A673 (cell line): ENCODE data around the gene ZBTB12. TPM values are rescaled to one million over a fixed set of nuclear protein-coding genes. Genes with fewer than 3 reads are reported as not detected.

Experiments used
- BruUV-seq: library from RNA; stranded (reverse); fragments of 400-500 nt; replicated peaks from 2 replicates; lab custom pipeline; 2021; lab: Mats Ljungman, UMichigan
- CTCF ChIA-PET: fragments of 300-600 bp; sonication (Branson Sonifier 250); formaldehyde crosslinking; loops from one replicate; lab custom pipeline; 2022; ENCODE audit warnings: antibody characterized with exemption; lab: Charles Lee
- POLR2A ChIA-PET: fragments of 300-600 bp; sonication (Branson Sonifier 250); formaldehyde crosslinking; loops from one replicate; lab custom pipeline; 2022; ENCODE audit warnings: antibody characterized with exemption; ENCODE audit not compliant: low non-redundant PET; lab: Charles Lee
- DNase-seq: peaks from one replicate; pipeline ENCODE4 v3.0.0-alpha.2; 2015; ENCODE audit warnings: low spot score
- H3K27ac ChIP-seq: fragments of 200-600 bp; sonication (generic); 2 replicates; pipeline ENCODE4 v1.5.1; 2016; ENCODE audit warnings: mixed run types, low read depth, mild to moderate bottlenecking, mixed read lengths, antibody characterized with exemption, low read length; ENCODE audit not compliant: poor library complexity, severe bottlenecking
- H3K27me3 ChIP-seq: fragments of 200-600 bp; sonication (generic); replicated peaks from 2 replicates; pipeline ENCODE4 v1.6.1; 2017; ENCODE audit warnings: mixed run types, low read depth, mild to moderate bottlenecking, mixed read lengths, antibody characterized with exemption, low read length; ENCODE audit not compliant: insufficient read depth, poor library complexity
- H3K36me3 ChIP-seq: fragments of 200-600 bp; sonication (generic); 2 replicates; pipeline ENCODE4 v1.6.1; 2016; ENCODE audit warnings: mixed run types, mild to moderate bottlenecking, mixed read lengths, antibody characterized with exemption, low read length; ENCODE audit not compliant: insufficient read depth, poor library complexity, severe bottlenecking
- H3K4me1 ChIP-seq: fragments of 200-600 bp; sonication (generic); 2 replicates; pipeline ENCODE4 v1.6.1; 2017; ENCODE audit warnings: mixed run types, mild to moderate bottlenecking, mixed read lengths, antibody characterized with exemption, low read length; ENCODE audit not compliant: insufficient read depth, poor library complexity, severe bottlenecking
- H3K4me3 ChIP-seq: fragments of 200-600 bp; sonication (generic); 2 replicates; pipeline ENCODE4 v1.5.1; 2016; ENCODE audit warnings: low read depth, mixed run types, mild to moderate bottlenecking, mixed read lengths, low read length; ENCODE audit not compliant: poor library complexity, severe bottlenecking
- H3K9me3 ChIP-seq: fragments of 200-600 bp; sonication (generic); 2 replicates; pipeline ENCODE4 v1.6.1; 2016; ENCODE audit warnings: mixed run types, low read depth, mild to moderate bottlenecking, mixed read lengths, antibody characterized with exemption, low read length; ENCODE audit not compliant: poor library complexity, severe bottlenecking
- EZH2 ChIP-seq: fragments of 200-600 bp; sonication (generic); IDR thresholded peaks from 2 replicates; pipeline ENCODE4 v1.6.1; 2017; ENCODE audit warnings: borderline replicate concordance, low read depth, mild to moderate bottlenecking, mixed read lengths, antibody characterized with exemption, low read length; ENCODE audit not compliant: poor library complexity, severe bottlenecking
- intact Hi-C: fragments of 100-400 bp; cut with micrococcal nuclease; formaldehyde crosslinking; loops from one replicate; pipeline ENCODE4 v1.10.0; 2022; ENCODE audit not compliant: unreplicated experiment
- total RNA-seq: library from RNA; stranded (reverse); gene quantifications from 2 replicates; pipeline ENCODE4 v1.2.3, GENCODE V29; 2021
- TF ChIP-seq, protein P1 (sequence below): fragments of 300-800, 200-600 bp; sonication (generic); conservative IDR thresholded peaks from 2 replicates; pipeline ENCODE4 v1.5.1; 2017; ENCODE audit warnings: low read depth, mild to moderate bottlenecking, antibody characterized with exemption, low read length, moderate library complexity, mixed read lengths

Gene ZBTB12
- total RNA-seq, 1 experiment from 2014 or later = 21.3 TPM

- intact Hi-C loops = no loop called here
- Histone ChIP-seq H3K4me1 (no peaks in the 10 kb centered on the region), H3K36me3 (peaks cover 85% of the 10 kb centered on the region), H3K27ac (no peak overlapping the region), H3K9me3 (no peaks in the 10 kb centered on the region), H3K4me3 (no peak overlapping the region), H3K27me3 (no peaks in the 10 kb centered on the region)
- no TSS peak for BruUV-seq
- no peak for DNase-seq
- no peak for TF ChIP-seq EZH2
- TF ChIP-seq, protein P1, sequence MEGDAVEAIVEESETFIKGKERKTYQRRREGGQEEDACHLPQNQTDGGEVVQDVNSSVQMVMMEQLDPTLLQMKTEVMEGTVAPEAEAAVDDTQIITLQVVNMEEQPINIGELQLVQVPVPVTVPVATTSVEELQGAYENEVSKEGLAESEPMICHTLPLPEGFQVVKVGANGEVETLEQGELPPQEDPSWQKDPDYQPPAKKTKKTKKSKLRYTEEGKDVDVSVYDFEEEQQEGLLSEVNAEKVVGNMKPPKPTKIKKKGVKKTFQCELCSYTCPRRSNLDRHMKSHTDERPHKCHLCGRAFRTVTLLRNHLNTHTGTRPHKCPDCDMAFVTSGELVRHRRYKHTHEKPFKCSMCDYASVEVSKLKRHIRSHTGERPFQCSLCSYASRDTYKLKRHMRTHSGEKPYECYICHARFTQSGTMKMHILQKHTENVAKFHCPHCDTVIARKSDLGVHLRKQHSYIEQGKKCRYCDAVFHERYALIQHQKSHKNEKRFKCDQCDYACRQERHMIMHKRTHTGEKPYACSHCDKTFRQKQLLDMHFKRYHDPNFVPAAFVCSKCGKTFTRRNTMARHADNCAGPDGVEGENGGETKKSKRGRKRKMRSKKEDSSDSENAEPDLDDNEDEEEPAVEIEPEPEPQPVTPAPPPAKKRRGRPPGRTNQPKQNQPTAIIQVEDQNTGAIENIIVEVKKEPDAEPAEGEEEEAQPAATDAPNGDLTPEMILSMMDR = no peak
- POLR2A ChIA-PET = no interaction called here
- CTCF ChIA-PET = no interaction called here
Measured at GRCh38 chr6:31886541-31886991, 15.3 kb downstream of the ZBTB12 start.

DNA sequence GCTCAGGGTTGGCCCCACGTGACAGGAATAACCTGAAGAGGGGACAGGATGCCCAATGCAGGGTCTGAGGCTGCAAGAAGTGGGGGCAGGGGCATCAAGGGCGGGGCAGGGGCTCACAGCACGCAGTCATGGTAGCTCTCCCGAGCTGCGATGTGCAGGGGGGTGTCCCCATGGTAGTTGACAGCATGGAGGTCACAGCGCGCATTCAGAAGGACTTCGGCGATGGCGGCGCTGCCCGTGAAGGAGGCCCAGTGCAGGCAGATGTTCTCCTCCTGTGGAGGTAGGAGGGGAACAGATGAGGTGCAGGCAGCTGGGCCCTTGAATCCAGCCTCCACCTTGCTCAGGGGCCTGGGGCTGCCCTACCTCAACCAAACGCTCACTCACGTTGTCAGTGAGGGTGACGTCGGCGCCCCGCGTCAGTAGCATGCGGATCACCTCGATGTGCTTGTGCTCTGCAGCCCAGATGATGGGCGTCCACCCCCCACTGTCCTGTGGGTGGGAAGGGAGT lies 17.3 kb downstream of the ZBTB12 start:
- CTCF ChIA-PET = no interaction called here
- intact Hi-C loops = no loop called here
- no peak overlapping the region for H3K4me3 ChIP-seq

DNA sequence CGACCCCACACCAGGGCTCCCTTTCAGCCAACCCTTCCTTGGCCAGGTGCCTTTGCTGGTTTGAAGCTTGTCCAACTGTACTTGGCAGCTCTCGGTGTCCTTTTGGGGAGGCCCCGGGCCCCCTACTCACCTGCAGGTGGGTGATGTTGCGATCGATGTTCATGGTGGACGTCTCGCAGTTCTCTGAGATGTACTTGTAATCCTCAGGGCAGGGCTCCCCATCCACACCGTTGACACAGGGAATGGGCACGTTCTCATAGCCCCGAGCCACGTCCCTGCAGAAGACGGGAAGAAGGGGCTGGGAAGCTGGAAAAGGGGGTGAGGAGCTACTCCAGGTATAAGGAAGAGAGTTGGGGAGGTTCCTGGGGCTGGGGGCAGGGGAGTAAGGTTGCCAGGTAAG lies 18.2 kb downstream of the ZBTB12 start:
- no peak overlapping the region for H3K27ac ChIP-seq
- CTCF ChIA-PET = no interaction called here

More for the DNA sequence above, 17.3 kb downstream of the ZBTB12 start:
- Histone ChIP-seq H3K36me3 (peaks cover 94% of the 10 kb centered on the region), H3K4me1 (no peaks in the 10 kb centered on the region), H3K9me3 (no peaks in the 10 kb centered on the region), H3K27me3 (no peaks in the 10 kb centered on the region), H3K27ac (no peak overlapping the region)
- no peak for DNase-seq
- BruUV-seq = no TSS peak
- POLR2A ChIA-PET = no interaction called here
- TF ChIP-seq, protein P1 = no peak
- TF ChIP-seq EZH2 = no peak

More for the DNA sequence above, 18.2 kb downstream of the ZBTB12 start:
- no TSS peak for BruUV-seq
- no peak for DNase-seq
- no peaks in the 10 kb centered on the region for H3K9me3 ChIP-seq
- H3K4me3 ChIP-seq = no peak overlapping the region
- intact Hi-C loops = no loop called here
- H3K36me3 ChIP-seq = peaks cover 86% of the 10 kb centered on the region
- TF ChIP-seq, protein P1 = no peak
- TF ChIP-seq EZH2 = no peak
- POLR2A ChIA-PET = no interaction called here
- no peaks in the 10 kb centered on the region for H3K27me3 ChIP-seq
- no peaks in the 10 kb centered on the region for H3K4me1 ChIP-seq
